Stimulated activated CD8-positive, alpha-beta memory T cell treated with anti-CD3 and anti-CD28 coated beads, Interleukin-7, amount 100 ng/mL, for 48 hours (primary cell): ENCODE measurements around the gene CRTC2.

ENCODE experiments used
- DNase-seq, 2 donors: peaks; one replicate each; pipeline ENCODE4 v3.0.0-alpha.2; 2020; ENCODE audit warnings: low read depth in 1 of 2; ENCODE audit errors: extremely low read depth in 1 of 2

The CRTC2 gene

GRCh38 chr1:153899509-153899908 lies 58.9 kb downstream of the CRTC2 start:
- no peak for DNase-seq
